Mesodermal cell (in vitro differentiated cells): ENCODE measurements around the gene CASQ1.

Experiments
- H3K27ac ChIP-seq: 2 replicates; pipeline ENCODE4 v1.7.0; 2013; ENCODE audit warnings: mild to moderate bottlenecking, low read depth, low read length, moderate library complexity; ENCODE audit not compliant: severe bottlenecking
- H3K36me3 ChIP-seq: 2 replicates; pipeline ENCODE4 v1.7.1; 2013; ENCODE audit warnings: mild to moderate bottlenecking, low read length, moderate library complexity; ENCODE audit not compliant: control insufficient read depth, insufficient read depth
- H3K4me1 ChIP-seq: one replicate; pipeline ENCODE4 v1.7.1; 2013; ENCODE audit warnings: mild to moderate bottlenecking, low read length; ENCODE audit not compliant: insufficient read depth, control insufficient read depth, poor library complexity, severe bottlenecking
- H3K4me3 ChIP-seq: 2 replicates; pipeline ENCODE4 v1.7.0; 2013; ENCODE audit warnings: low read length, control low read depth, mild to moderate bottlenecking; ENCODE audit not compliant: insufficient read depth, poor library complexity, severe bottlenecking; ENCODE audit errors: extremely low read depth
- H3K9me3 ChIP-seq: 2 replicates; pipeline ENCODE4 v1.7.1; 2013; ENCODE audit warnings: mild to moderate bottlenecking, low read length, moderate library complexity; ENCODE audit not compliant: control insufficient read depth
- WGBS, 2 experiments: methylation state at CpG; one replicate each; pipeline ENCODE4 v1.1.5; 2013; ENCODE audit warnings: missing lambda C conversion rate in 2 of 2; ENCODE audit not compliant: insufficient coverage in 2 of 2; 5-methylcytosine and 5-hydroxymethylcytosine counted together

The CASQ1 gene

GRCh38 chr1:160227561-160227960, 37.2 kb downstream of the CASQ1 start:
- no CpG with 5 or more reads among the region's 1 CpG for WGBS, 2 experiments
- Histone ChIP-seq H3K4me1 (no peaks in the 10 kb centered on the region), H3K9me3 (no peaks in the 10 kb centered on the region), H3K36me3 (peaks cover 96% of the 10 kb centered on the region), H3K27ac (no peak overlapping the region), H3K4me3 (no peak overlapping the region)

DNA sequence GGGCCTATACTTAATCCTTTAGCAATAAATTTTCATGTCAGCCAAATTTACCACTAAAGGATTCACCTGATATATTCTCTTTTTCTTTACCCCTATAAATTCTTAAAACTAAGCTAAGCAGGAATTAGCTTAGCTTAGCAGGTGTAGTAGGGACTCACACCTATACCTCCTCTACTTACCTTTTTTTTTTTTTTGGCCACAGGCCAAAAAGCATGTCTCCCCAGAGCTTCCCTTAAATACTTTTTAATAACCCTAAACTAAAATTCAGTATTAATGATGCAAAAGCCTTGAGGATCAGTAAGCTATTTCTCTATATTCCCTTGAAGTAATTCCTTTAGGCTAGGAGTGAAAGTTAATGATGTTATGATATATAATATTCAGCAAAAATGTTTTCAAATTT, 38.1 kb downstream of the CASQ1 start:
- Histone ChIP-seq H3K36me3 (peaks cover 95% of the 10 kb centered on the region), H3K9me3 (no peaks in the 10 kb centered on the region), H3K27ac (no peak overlapping the region), H3K4me1 (no peaks in the 10 kb centered on the region), H3K4me3 (no peak overlapping the region)

DNA sequence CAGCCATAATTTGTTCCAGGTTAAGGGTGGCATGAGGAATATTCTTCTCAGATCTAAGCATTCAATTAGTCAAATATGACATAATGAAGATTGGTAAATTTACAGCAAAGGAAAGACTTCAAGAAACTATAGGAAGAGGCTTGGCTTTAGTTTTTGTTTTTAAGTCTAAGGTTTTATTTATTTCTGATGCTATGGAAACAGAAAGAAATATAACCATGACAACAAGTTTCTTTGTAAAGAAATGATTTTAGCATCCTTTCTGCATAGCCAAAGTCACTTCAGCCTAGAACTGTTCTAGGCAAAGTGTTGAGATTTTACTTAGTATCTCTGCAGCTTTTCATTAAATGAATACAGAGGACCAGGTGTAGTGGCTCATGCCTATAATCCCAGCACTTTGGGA, 42.5 kb downstream of the CASQ1 start:
- Histone ChIP-seq H3K4me1 (no peaks in the 10 kb centered on the region), H3K36me3 (peaks cover 93% of the 10 kb centered on the region)

GRCh38 chr1:160236806-160237205, 46.4 kb downstream of the CASQ1 start:
- Histone ChIP-seq H3K27ac (no peak overlapping the region), H3K36me3 (peaks cover 85% of the 10 kb centered on the region), H3K4me3 (no peak overlapping the region), H3K4me1 (no peaks in the 10 kb centered on the region), H3K9me3 (no peaks in the 10 kb centered on the region)
- 92 to 97% methylated on average over 4 of the region's 5 CpGs for WGBS, 2 experiments

More for the DNA sequence above, 42.5 kb downstream of the CASQ1 start:
- Histone ChIP-seq H3K4me3 (no peak overlapping the region), H3K27ac (no peak overlapping the region), H3K9me3 (no peaks in the 10 kb centered on the region)

- no peak overlapping the region for H3K27ac ChIP-seq
- no peaks in the 10 kb centered on the region for H3K4me1 ChIP-seq
- no peak overlapping the region for H3K4me3 ChIP-seq
- H3K9me3 ChIP-seq = no peaks in the 10 kb centered on the region
- H3K36me3 ChIP-seq = peaks cover 85% of the 10 kb centered on the region
- 86 to 100% methylated on average over 1 to 2 of the region's 2 CpGs for WGBS, 2 experiments
These were observed 47.2 kb downstream of the CASQ1 start for GRCh38 chr1:160237558-160237957.

DNA sequence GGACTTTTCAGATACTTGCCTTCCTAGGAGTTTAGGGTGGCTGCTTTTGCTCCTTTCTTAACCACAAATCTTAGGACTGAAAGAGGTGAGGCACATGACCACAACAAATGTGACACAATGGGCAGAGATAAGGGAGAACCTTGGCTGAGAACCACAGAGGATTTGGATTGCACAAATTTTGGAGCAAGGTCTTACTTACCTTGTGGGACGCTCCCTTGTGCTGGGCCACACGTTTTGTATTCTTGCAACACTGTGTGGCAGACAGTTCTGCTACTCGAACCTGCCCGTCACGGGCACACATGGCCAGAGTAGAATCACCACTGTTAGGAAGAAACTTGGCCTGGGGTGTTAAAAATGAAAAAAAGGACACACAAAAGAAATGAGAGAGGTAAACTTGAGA, 48.0 kb downstream of the CASQ1 start:
- Histone ChIP-seq H3K4me1 (no peaks in the 10 kb centered on the region), H3K4me3 (no peak overlapping the region), H3K9me3 (no peaks in the 10 kb centered on the region), H3K27ac (no peak overlapping the region), H3K36me3 (peaks cover 86% of the 10 kb centered on the region)
- WGBS, 2 experiments = 95 to 100% methylated on average over 3 to 5 of the region's 5 CpGs

GRCh38 chr1:160239582-160240299, 49.4 kb downstream of the CASQ1 start:
- WGBS, 2 experiments = 95 to 96% methylated on average over 21 to 23 of the region's 24 CpGs
- Histone ChIP-seq H3K4me1 (no peaks in the 10 kb centered on the region), H3K36me3 (peaks cover 84% of the 10 kb centered on the region), H3K4me3 (no peak overlapping the region), H3K9me3 (no peaks in the 10 kb centered on the region), H3K27ac (no peak overlapping the region)

DNA sequence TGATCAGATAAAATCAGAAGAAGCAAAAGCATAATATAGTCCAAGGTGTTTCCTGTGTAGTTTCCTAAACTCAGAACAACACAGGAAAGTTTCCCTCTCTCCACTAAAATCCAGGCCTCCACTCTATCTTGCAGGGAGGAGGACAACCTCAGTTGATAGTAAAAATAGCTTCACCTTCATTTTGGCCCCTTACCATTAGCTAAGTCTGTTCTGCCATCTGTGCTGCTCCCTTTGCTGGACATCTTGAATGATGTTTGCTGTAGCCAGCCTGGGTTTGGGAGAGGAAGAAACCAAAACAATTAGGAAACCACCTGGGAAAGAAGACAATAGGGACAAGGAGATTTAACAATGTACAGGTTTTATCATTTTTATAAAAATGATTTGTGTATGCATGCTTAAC, 53.4 kb downstream of the CASQ1 start:
- Histone ChIP-seq H3K4me1 (no peaks in the 10 kb centered on the region), H3K9me3 (no peaks in the 10 kb centered on the region), H3K4me3 (no peak overlapping the region), H3K36me3 (peaks cover 46% of the 10 kb centered on the region), H3K27ac (no peak overlapping the region)

GRCh38 chr1:160244209-160244608, 53.8 kb downstream of the CASQ1 start:
- 100% methylated on average over 1 of the region's 1 CpG for WGBS, 2 experiments
- no peak overlapping the region for H3K4me3 ChIP-seq
- no peak overlapping the region for H3K27ac ChIP-seq
- H3K4me1 ChIP-seq = no peaks in the 10 kb centered on the region
- H3K9me3 ChIP-seq = no peaks in the 10 kb centered on the region
- peaks cover 41% of the 10 kb centered on the region for H3K36me3 ChIP-seq

DNA sequence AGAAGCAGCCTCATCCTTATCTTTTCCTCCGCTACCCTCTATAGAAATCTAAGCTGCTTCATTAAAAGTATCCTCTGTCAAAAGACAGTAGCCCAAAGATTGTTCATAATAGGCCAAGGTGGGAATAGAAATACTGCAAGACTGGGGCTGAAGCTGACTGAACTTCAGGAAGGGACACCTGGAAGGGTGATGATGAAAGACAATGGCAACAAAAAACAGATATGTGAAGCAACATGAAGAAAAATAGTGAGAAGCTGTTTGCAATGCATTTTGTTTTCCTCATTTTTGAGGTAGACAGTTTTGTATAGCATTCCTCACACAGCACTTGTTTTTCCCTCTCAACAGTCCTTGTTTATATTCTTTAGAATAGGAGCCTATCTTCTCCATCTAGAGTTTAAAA, 55.1 kb downstream of the CASQ1 start:
- H3K9me3 ChIP-seq = no peaks in the 10 kb centered on the region
- H3K4me3 ChIP-seq = no peak overlapping the region
- WGBS, 2 experiments = no CpG with 5 or more reads among the region's 1 CpG
- H3K36me3 ChIP-seq = peaks cover 40% of the 10 kb centered on the region
- H3K27ac ChIP-seq = no peak overlapping the region
- no peaks in the 10 kb centered on the region for H3K4me1 ChIP-seq

DNA sequence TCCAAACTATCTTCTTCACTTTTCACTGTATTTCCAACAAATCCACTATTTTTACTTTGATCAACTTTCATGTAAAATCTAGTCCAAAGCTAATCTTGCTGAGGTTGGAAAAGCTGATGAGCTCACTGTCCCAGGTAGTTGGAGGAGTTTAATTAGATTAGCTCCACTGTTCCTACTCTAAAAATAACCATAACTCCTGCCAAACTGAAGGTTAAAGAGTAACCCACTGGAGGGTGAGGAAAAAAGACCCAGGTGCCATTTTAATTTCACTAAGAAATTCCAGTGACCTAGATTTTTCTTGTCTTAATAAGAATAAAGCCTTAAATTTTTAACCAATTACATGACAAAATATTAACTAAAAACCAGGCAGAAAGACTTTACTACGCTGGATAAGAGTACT, 56.7 kb downstream of the CASQ1 start:
- Histone ChIP-seq H3K4me3 (no peak overlapping the region), H3K9me3 (no peaks in the 10 kb centered on the region), H3K27ac (no peak overlapping the region), H3K36me3 (peaks cover 39% of the 10 kb centered on the region), H3K4me1 (no peaks in the 10 kb centered on the region)
- 100% methylated on average over 1 of the region's 1 CpG; no CpG with 5 or more reads in 1 of the 2 experiments for WGBS, 2 experiments
